Measurements from ENCODE around the gene IARS2. TPM values are rescaled to one million over a fixed set of nuclear protein-coding genes. Genes with fewer than 3 reads are reported as not detected.

Gene IARS2
- polyA plus RNA-seq, 1 experiment: 33.8 TPM

GRCh38 chr1:220127076-220127475, 33.1 kb downstream of the IARS2 start:
- no peak for TF ChIP-seq CTCF (IDR thresholded peaks at IDR 0.05; ENCODE audit: low read depth, low read length)
- H3K27ac ChIP-seq (ENCODE audit: low read depth, low read length): no peak overlapping the region
- H3K27me3 ChIP-seq (ENCODE audit: control insufficient read depth, insufficient read depth, low read length): no peaks in the 10 kb centered on the region
- CTCF ChIA-PET: interaction anchor here (1.0 kb wide), 1 partner anchor 33 kb away, joined by 3 read pairs; no protein-coding TSS in a partner anchor
- POLR2A ChIA-PET: no interaction called here
- no peaks in the 10 kb centered on the region for H3K9me3 ChIP-seq (ENCODE audit: control insufficient read depth, insufficient read depth, low read length)
- no peak overlapping the region for H3K4me3 ChIP-seq (ENCODE audit: low read depth, low read length)
- DNase-seq (ENCODE audit: low read depth, low spot score): no peak

- H3K27ac ChIP-seq (ENCODE audit: low read depth, low read length): no peak overlapping the region
- no peak for TF ChIP-seq CTCF (IDR thresholded peaks at IDR 0.05; ENCODE audit: low read depth, low read length)
- H3K9me3 ChIP-seq (ENCODE audit: control insufficient read depth, insufficient read depth, low read length): no peaks in the 10 kb centered on the region
- DNase-seq (ENCODE audit: low read depth, low spot score): no peak
- POLR2A ChIA-PET: no interaction called here
- H3K4me3 ChIP-seq (ENCODE audit: low read depth, low read length): no peak overlapping the region
- no peaks in the 10 kb centered on the region for H3K27me3 ChIP-seq (ENCODE audit: control insufficient read depth, insufficient read depth, low read length)
- CTCF ChIA-PET: interaction anchor here (0.6 kb wide), 1 partner anchor 1801 kb away, joined by 3 read pairs; no protein-coding TSS in a partner anchor
Observed at GRCh38 chr1:220129479-220130210, 35.7 kb downstream of the IARS2 start.

DNA sequence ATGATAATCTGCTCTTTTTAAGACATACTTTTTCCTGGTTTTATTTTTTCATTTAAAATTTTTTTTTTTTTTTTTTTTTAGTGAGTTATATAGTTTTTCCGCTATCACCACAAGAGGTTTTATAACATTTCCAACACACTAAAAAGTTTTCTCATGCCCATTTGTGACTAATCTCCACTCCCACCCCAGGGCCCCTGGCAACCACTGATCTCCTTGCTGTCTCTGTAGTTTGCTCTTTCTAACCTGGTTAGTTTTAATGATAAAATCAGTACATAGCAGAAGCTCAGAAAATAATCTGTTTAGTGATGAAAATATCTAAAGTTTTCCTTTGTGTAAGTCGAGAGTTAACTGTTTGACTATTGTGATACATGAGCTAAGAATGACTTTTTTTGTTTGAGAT, 41.8 kb downstream of the IARS2 start:
- Histone ChIP-seq H3K27me3 (ENCODE audit: control insufficient read depth, insufficient read depth, low read length) (no peaks in the 10 kb centered on the region), H3K9me3 (ENCODE audit: control insufficient read depth, insufficient read depth, low read length) (no peaks in the 10 kb centered on the region), H3K27ac (ENCODE audit: low read depth, low read length) (no peak overlapping the region), H3K4me3 (ENCODE audit: low read depth, low read length) (no peak overlapping the region)
- no peak for DNase-seq (ENCODE audit: low read depth, low spot score)
- TF ChIP-seq CTCF (IDR thresholded peaks at IDR 0.05; ENCODE audit: low read depth, low read length): no peak
- ChIA-PET POLR2A (no interaction called here), CTCF (interaction anchor here (0.7 to 1.2 kb wide), 2 partner anchors 11 to 29 kb away, joined by 3 to 6 read pairs; no protein-coding TSS in a partner anchor)

DNA sequence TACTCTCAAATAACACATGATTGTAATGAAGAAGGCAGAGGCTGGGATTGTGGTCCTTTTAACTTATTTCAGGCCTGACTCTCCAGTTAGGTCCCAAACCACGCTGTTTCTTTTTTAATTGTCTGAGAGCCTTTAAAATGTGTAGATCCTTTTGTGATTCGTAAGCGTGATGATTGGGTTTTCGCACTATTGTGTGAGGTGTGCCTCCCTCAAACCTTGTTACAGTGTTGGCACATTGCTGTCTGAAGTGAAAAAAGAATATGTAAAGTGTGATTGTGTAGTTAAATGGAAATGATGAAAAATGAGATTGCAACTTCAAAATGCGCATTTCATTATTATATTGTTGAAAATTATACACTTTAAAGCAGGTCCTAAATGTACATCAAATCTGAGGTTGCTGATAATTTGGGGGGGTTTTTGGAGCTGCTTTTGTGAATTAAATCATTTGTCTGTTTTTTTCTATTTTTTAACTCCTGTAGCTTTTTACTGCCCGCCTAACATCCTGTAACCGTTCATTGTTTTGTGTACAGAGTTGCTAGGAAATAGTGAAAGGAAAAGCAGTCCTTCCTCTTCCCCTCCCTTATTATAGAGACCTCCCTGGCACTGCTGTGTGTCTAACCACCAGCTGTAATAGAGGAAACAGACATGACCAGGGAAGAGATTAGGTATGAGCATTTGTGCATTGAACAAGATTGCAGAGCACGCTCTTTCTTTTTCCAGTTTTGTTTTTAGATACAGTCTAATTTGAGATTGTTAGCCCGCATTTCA, 43.3 kb downstream of the IARS2 start:
- Histone ChIP-seq H3K9me3 (ENCODE audit: control insufficient read depth, insufficient read depth, low read length) (no peaks in the 10 kb centered on the region), H3K4me3 (ENCODE audit: low read depth, low read length) (no peak overlapping the region), H3K27ac (ENCODE audit: low read depth, low read length) (no peak overlapping the region), H3K27me3 (ENCODE audit: control insufficient read depth, insufficient read depth, low read length) (no peaks in the 10 kb centered on the region)
- DNase-seq (ENCODE audit: low read depth, low spot score): no peak
- CTCF ChIA-PET: interaction anchor here (0.7 to 1.2 kb wide), 2 partner anchors 12 to 22 kb away, joined by 3 to 6 read pairs; no protein-coding TSS in a partner anchor
- TF ChIP-seq CTCF (IDR thresholded peaks at IDR 0.05; ENCODE audit: low read depth, low read length): no peak
- POLR2A ChIA-PET: no interaction called here

- Histone ChIP-seq H3K27me3 (ENCODE audit: control insufficient read depth, insufficient read depth, low read length) (no peaks in the 10 kb centered on the region), H3K9me3 (ENCODE audit: control insufficient read depth, insufficient read depth, low read length) (no peaks in the 10 kb centered on the region), H3K27ac (ENCODE audit: low read depth, low read length) (no peak overlapping the region), H3K4me3 (ENCODE audit: low read depth, low read length) (no peak overlapping the region)
- CTCF ChIA-PET: no interaction called here
- POLR2A ChIA-PET: no interaction called here
- no peak for TF ChIP-seq CTCF (IDR thresholded peaks at IDR 0.05; ENCODE audit: low read depth, low read length)
- DNase-seq (ENCODE audit: low read depth, low spot score): no peak
Observed at GRCh38 chr1:220139966-220140365, 46.0 kb downstream of the IARS2 start.
